Measurements from ENCODE around the gene ATP8B4.

DNA sequence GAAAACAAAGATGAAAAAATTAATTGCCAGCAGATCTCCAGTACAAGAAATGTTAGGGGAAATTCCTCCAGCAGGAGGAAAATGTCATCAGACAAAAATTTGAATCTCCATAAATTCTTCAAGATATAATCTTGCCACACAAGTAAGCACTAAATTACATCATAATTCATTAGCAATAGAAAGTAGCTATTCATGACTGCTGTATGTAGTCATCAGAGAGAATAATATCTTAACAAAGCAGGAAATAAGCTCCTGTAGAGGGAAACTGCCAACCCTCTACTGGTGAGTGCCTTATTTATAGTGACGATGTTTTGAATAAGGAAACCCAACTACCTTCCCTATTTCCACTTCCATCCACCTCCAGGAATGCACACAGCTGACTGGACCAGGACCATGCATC lies 47.2 kb upstream of the ATP8B4 start:
- TF ChIP-seq CTCF (IDR thresholded peaks at IDR 0.05) (no peak), POLR2A (IDR thresholded peaks at IDR 0.05) (no peak)

All from right lobe of liver (tissue), 4 donors.